Measurements from ENCODE around the gene UBQLNL.

Gene UBQLNL

DNA sequence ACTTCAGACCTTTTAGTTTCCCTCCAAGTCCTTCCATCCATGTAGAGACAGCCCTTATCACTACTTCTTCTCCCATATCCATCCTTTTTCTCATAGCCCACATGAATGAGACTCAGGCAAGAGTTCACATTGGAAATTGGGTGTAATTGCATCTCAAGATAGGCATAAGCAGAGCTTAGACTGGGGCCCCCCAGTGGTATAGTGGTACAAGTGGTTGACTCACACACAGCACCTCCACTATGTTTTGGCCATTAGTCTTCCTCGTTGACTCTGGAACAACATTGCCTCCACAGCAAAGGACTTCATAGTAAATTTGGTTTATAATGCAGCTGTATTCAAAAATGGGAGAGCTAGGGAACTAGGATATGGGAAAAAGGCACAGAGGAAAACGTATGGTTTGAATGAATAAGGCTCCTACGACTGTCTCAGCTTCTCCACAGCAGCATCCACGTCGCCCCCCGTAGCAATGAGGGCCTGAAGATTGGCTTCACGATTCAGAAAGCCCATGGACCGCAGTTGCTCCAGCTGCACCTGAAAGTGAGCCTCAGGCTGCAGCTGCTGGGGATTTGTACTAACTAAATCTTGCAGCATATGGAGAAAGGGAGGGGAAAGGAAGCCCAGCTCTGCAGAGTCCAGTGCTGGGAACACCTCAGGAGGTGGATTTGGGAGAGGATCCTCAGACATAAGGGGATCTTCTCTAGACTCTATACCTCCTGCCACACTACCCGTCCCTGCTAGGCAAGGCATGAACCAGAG lies 9.1 kb downstream of the UBQLNL start:
- DNase-seq, result no peak

DNA sequence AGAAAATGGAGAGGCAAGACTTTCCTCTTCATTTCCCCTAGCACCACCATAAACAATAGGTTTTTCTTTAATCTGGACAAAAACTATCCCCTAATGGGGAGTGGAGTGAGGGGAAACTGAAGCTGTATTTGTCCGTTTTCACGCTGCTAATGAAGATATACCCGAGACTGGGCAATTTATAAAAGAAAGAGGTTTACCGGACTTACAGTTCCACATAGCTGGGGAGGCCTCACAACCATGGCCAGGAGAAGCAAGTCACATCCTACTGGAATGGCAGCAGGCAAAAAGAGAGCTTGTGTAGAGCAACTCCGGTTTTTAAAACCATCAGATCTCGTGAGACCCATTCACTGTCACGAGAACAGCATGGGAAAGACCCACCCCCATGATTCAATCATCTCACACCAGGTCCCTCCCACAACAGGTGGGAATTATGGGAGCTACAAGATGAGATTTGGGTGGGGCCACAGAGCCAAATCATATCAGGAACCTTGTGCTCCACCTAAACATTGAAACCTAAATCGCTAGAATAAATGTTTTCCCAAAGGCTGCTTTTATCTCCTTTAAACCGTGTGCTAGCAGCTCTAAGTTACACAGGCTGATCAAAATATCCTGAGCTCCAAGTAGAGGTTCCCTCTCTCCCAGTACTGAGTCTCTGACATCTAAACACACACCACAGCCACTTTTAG lies 11.0 kb downstream of the UBQLNL start:
- no peak for DNase-seq

DNA sequence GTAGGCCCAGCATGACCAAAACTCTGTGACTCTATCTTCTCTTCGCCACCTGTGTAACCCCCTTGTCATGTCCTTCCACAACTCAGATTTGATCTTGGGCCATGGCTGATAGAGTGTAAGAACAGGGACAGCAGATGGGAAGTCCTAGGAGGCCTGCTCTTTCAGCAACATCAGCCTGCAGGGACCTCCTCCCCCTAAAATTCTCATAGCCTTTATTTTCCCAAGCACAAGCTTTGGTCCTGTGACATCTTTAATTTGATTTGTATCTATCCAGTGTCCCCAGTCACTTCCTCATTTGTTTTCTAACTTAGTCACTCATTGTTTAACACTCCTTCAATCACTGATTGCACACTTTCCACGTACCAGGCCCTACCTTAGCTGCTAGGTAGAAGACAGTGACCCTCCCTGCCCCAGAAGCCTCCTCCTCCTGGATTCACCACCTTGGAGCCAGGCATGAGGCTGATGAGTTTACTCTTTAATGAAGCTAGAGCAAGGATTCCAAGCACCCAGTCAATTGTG lies 12.0 kb downstream of the UBQLNL start:
- DNase-seq, result no peak

DNA sequence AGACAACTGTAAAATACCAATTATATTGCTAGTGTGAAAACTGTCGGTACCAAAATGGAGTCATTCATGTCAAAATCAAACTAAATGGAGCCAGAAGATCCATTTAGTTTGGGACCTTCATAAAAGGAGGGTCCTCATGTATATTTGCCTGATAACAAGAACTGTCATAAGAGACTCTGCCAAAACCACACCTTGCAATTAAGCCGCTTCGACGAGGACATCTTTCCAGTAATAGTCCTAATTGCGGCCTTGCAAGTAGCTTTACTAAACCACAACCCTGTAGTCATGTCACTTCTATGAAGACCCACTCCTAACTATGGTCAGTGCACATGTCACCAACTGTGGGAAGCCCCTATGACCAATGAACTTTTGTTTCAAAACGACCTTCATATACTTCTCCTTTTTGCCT lies 16.1 kb downstream of the UBQLNL start:
- DNase-seq, result no peak

DNA sequence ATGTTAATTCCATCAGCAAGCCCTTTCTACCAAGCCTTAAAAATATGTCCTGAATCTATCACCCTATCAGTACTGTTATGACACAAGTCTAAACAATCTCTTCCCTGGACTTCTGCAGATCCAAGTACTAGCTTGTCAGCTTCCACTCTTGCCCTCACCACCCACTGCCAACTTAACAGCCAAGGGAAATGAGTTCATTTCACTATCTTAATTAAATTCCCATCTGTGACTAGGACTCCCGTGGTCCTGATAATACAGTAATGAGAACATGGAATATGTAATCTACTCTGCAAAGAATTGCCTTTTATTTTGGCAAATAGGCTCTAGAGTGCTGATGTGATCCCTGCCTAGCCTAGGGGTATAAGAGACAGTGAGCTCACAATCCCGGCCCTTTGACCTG lies 16.8 kb downstream of the UBQLNL start:
- DNase-seq, result no peak

DNA sequence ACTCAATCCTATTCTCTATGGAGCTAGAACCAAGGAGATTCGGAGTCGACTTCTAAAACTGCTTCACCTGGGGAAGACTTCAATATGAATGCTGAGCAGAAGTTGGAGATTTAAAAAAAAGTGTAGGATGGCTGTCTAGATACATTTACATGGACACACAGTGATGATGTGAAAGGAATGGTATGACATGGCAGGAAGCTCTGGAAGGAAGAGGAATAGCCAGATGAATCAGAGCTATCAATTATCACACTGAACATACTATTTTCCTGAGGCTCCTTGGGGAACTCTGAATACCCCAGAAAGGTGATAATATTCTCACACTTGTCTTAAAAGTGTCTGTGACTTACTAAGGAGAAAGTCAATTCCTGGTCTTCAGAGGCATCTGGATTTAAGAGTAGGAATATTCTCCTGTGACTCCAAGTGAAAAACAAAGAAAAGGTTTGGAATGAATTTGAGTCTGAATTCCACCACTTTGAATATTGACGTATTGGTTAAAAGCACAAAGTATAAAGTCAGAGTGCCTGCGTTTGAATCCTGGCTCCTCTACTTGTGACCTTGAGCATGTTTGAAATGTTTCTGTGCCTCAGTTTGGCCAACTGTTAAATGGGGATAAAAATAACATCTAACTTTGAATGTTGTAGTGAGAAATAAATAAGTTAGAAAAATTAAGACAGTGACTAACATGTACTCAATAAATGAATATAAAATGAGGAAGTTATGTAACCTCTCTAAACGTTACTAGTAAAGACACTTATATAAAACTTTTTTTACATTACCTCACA lies 26.7 kb downstream of the UBQLNL start:
- DNase-seq, result no peak

DNA sequence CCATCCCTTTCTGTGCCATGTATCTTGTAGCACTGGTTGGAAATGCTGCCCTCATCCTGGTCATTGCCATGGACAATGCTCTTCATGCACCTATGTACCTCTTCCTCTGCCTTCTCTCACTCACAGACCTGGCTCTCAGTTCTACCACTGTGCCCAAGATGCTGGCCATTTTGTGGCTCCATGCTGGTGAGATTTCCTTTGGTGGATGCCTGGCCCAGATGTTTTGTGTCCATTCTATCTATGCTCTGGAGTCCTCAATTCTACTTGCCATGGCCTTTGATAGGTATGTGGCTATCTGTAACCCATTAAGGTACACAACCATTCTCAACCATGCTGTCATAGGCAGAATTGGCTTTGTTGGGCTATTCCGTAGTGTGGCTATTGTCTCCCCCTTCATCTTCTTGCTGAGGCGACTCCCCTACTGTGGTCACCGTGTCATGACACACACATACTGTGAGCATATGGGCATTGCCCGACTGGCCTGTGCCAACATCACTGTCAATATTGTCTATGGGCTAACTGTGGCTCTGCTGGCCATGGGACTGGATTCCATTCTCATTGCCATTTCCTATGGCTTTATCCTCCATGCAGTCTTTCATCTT lies 27.6 kb downstream of the UBQLNL start:
- no peak for DNase-seq

DNA sequence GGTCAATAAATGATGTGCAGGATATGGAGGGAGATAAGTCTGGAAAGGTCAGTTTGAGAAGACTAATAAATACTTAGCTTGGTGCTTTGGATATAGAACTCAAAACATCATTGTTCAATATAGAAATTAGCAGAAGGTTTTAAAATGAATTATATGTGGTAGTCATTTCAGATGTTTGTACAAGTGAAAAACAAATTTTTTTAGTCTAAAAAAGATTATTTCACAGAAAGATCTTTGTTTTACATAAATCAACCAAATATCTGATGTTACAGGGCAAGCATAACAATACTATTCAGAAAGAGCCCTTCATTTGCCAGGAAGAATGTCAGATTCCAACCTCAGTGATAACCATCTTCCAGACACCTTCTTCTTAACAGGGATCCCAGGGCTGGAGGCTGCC lies 28.1 kb downstream of the UBQLNL start, which contains the start of gene OR52D1:
Gene OR52D1, plus strand, starts transcription at position 301 of the 400 bp plus-strand sequence. Its CDS starts 22 bp downstream, at position 323.
- no peak for DNase-seq

DNA sequence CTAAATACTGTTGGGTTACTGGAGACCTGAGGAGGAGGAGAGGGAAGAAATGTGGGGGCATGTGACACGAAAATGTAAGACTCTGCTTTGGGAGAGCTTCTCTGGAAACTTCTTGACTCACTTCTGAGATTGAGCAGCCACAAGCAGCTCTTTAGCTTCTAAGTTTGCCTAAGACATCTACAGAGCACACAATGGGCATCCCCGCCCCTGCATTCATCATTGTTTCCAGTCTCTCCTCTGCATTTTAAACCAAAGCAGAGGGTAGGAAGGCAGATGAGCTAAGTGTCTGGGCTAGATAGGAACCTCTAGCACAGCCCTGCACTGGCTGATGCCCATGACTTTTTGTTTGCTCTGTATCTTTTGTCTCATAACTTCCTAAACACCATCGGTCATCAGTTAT lies 30.1 kb downstream of the UBQLNL start:
- no peak for DNase-seq

DNA sequence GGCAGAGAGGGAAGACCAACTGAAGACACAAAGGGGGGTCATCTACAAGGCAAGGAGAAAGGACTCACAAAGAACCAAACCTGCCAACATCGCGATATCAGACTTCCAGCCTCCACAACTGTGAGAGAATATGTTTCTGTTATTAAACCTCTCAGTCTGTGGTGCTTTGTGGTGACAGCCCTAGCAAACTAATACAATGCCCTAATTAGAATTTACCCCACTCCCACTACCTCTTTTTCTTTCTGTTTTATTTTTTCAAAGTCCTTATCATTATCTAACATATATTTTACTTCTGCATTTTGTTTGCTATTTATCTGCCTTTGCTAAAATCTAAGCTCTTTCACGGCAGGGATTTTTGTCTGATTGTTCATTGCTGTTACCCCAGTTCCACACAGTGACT lies 30.5 kb downstream of the UBQLNL start:
- no peak for DNase-seq

DNA sequence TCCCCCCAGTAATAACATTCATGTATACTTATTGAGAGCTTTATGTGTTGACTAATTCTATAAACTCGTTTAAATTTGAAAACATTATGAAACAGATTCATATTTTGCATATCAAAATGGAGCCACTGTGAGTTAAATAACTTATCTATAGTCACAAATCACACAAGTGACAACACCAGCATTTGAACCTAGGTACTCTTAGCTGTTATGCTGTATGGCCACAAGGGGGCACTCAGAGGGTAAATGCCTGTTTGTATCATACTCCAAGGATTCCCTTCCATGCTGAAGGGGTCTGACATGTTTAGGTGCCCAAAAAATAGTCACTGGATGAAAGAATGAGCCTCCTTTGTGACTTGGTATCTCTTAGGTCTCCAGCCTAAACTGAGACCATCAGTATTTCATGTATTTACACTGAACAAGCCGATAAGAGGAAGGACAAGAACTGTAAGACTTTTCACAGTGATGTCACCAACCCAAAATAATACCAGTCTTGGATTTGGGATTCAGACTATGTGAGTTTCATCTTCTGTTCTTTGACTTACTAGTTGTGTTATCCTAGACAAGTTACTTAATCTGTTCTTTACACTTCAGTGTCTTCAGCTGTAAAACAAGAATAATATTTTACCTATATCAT lies 40.2 kb downstream of the UBQLNL start:
- peak; percentile 42 for DNase-seq

DNA sequence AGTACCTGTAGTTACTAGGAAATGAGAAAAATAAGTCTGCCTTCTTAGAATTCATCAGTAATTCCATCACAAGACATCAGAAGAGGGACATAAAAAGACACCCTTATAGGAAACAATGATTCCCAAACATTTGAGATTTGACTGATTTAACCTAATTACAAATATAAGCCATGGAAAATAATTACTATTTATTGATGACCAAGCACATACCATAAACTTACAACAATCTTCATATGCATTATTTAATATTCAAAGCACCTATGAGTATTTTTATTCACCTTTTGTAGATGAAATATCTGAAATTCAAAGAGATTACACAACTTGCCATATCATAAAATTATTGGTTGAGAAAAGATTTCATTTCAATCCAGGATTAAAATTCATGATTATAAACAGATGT lies 42.6 kb downstream of the UBQLNL start:
- no peak for DNase-seq

DNA sequence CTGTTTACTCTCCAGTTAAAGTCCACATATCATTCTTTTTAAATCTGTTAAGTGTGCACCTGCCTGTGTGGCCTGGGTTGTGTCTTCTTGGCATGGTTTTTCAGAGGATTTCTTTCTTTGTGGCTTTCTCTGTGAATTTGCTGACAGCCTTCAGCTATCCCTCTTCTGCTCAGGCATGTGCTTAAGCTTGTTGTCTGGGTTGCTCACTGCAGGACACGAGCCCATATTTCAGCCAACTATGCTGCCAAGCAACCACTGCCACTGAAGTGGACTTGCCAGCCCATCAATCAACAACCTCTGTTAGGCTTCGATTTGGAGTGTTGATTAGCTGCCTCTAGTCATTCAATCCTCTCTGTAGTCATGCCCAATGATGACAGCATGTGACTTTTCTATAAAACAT lies 49.0 kb downstream of the UBQLNL start:
- DNase-seq, result no peak
